ENCODE data around the gene CLDN34. TPM values are rescaled to one million over a fixed set of nuclear protein-coding genes. Genes with fewer than 3 reads are reported as not detected.

Gene CLDN34
- polyA plus RNA-seq, 1 of the 3 experiments (the other 2 are of a cell fraction): not detected

- no peak for TF ChIP-seq EP300 (IDR thresholded peaks at IDR 0.05; ENCODE audit: borderline replicate concordance in 1 of 2, low read depth in 1 of 2, low read length in 1 of 2)
- no peak for TF ChIP-seq EZH2phosphoT487 (IDR thresholded peaks at IDR 0.05; ENCODE audit: borderline replicate concordance, low read depth)
- no peak for TF ChIP-seq TEAD4 (IDR thresholded peaks at IDR 0.05; ENCODE audit: borderline replicate concordance, insufficient read depth)
- TF ChIP-seq POLR2AphosphoS5 (IDR thresholded peaks at IDR 0.05; ENCODE audit: low read depth, low read length): no peak
- TF ChIP-seq MEF2A (IDR thresholded peaks at IDR 0.05; ENCODE audit: borderline replicate concordance, low read depth): no peak
Observed at GRCh38 chrX:9995855-9996339, 28.7 kb downstream of the CLDN34 start (continued).

GRCh38 chrX:9997041-9997440 lies 29.9 kb downstream of the CLDN34 start:
- Histone ChIP-seq H3K27ac (ENCODE audit: low read depth in 2 of 2, low read length in 1 of 2) (no peak overlapping the region), H3K9me3 (no peaks in the 10 kb centered on the region), H3K4me1 (ENCODE audit: control insufficient read depth in 1 of 2, insufficient read depth in 2 of 2, low read depth in 1 of 2, low read length in 1 of 2) (no peaks in the 10 kb centered on the region), H3K36me3 (replicated peaks in 1 of 2; ENCODE audit: control insufficient read depth in 1 of 2, insufficient read depth in 2 of 2, low read length in 1 of 2) (no peaks in the 10 kb centered on the region), H3K79me2 (ENCODE audit: insufficient read depth) (no peaks in the 10 kb centered on the region), H3F3A (replicated peaks; ENCODE audit: insufficient read depth) (no peaks in the 10 kb centered on the region), H3K4me3 (ENCODE audit: low read depth in 2 of 2, low read length in 1 of 2) (no peak overlapping the region), H3K9ac (no peak overlapping the region), H3K4me2 (no peak overlapping the region), H3K9me2 (no peaks in the 10 kb centered on the region), H2AFZ (ENCODE audit: low read depth) (no peak overlapping the region), H4K20me1 (ENCODE audit: insufficient read depth) (no peaks in the 10 kb centered on the region), H3K27me3 (ENCODE audit: insufficient read depth) (no peaks in the 10 kb centered on the region; the same call in 1 of the 2 replicates)
- ChIA-PET CTCF (interaction anchor here (1.7 kb wide), 1 partner anchor 123 kb away, joined by 7 read pairs; no protein-coding TSS in a partner anchor), POLR2A (no interaction called here)
- DNase-seq: no peak
- TF ChIP-seq RAD21 (IDR thresholded peaks at IDR 0.05; ENCODE audit: low read length) (no peak), EP300 (IDR thresholded peaks at IDR 0.05; ENCODE audit: borderline replicate concordance in 1 of 2, low read depth in 1 of 2, low read length in 1 of 2) (no peak), RFX5 (IDR thresholded peaks at IDR 0.05; ENCODE audit: low read length) (no peak), REST (IDR thresholded peaks at IDR 0.05; ENCODE audit: low read depth, low read length) (no peak), CHD2 (IDR thresholded peaks at IDR 0.05; ENCODE audit: low read length, partially characterized antibody) (no peak), RCOR1 (IDR thresholded peaks at IDR 0.05; ENCODE audit: low read length) (no peak), NFIC (IDR thresholded peaks at IDR 0.05; ENCODE audit: borderline replicate concordance) (no peak), POLR2AphosphoS5 (IDR thresholded peaks at IDR 0.05; ENCODE audit: low read depth, low read length) (no peak), MAX (IDR thresholded peaks at IDR 0.05; ENCODE audit: low read depth) (no peak), USF1 (IDR thresholded peaks at IDR 0.05; ENCODE audit: borderline replicate concordance, low read depth) (no peak), TAF1 (IDR thresholded peaks at IDR 0.05; ENCODE audit: borderline replicate concordance, low read depth, low read length) (no peak), NRF1 (IDR thresholded peaks at IDR 0.05; ENCODE audit: low read depth, low read length) (no peak), CTCF (IDR thresholded peaks at IDR 0.05) (no peak), TCF12 (IDR thresholded peaks at IDR 0.05) (no peak)
- 17% methylated on average over 8 of the region's 9 CpGs for WGBS (ENCODE audit: low lambda C conversion rate)

Measured in SK-N-SH (cell line).